Measurements from ENCODE around the gene MUC6. TPM values are rescaled to one million over a fixed set of nuclear protein-coding genes. Genes with fewer than 3 reads are reported as not detected.

Gene MUC6
- total and polyA plus RNA-seq, 10 of the 15 experiments (the other 5 are each of a cell fraction or from before 2014, with no cell fraction given), result 0.03 TPM; not detected in 8

DNA sequence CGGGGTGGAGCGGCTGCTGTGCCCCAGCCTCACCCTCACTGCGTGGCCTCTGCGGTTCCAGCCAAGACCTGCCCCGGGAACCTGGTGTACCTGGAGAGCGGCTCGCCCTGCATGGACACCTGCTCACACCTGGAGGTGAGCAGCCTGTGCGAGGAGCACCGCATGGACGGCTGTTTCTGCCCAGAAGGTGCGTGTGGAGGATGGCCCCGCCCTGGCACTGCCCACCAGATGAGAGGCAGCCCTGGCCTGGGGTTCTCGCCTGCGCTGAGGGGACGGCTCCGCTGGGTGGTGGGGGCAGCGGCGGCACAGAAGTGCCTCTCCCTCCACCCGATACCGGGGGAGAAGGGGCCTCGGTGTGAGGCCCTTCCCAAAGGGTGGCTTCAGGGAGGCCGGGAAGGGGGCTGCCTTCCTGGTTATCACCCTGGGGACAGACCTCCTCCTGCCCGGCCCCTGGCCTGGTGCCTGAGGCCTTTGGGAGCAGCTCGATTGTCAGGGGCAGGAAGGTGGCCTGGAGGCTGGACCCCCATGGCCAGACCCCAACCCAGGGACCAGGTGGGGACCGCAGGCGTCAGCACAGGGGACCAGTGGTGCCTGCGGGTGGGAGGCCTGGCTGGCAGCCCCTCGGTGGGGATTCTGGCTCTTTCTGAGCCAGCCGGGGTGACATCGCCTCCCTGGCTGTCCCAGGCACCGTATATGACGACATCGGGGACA is 45.2 kb upstream of the MUC6 start:
- WGBS (ENCODE audit: insufficient coverage, insufficient replicate concordance, low lambda C conversion rate, missing lambda C conversion rate), result 85% methylated on average over 31 of the region's 33 CpGs
- no peak for DNase-seq (ENCODE audit: low read depth, low spot score)
- CTCF ChIA-PET, result no interaction called here
- TF ChIP-seq, protein P1, sequence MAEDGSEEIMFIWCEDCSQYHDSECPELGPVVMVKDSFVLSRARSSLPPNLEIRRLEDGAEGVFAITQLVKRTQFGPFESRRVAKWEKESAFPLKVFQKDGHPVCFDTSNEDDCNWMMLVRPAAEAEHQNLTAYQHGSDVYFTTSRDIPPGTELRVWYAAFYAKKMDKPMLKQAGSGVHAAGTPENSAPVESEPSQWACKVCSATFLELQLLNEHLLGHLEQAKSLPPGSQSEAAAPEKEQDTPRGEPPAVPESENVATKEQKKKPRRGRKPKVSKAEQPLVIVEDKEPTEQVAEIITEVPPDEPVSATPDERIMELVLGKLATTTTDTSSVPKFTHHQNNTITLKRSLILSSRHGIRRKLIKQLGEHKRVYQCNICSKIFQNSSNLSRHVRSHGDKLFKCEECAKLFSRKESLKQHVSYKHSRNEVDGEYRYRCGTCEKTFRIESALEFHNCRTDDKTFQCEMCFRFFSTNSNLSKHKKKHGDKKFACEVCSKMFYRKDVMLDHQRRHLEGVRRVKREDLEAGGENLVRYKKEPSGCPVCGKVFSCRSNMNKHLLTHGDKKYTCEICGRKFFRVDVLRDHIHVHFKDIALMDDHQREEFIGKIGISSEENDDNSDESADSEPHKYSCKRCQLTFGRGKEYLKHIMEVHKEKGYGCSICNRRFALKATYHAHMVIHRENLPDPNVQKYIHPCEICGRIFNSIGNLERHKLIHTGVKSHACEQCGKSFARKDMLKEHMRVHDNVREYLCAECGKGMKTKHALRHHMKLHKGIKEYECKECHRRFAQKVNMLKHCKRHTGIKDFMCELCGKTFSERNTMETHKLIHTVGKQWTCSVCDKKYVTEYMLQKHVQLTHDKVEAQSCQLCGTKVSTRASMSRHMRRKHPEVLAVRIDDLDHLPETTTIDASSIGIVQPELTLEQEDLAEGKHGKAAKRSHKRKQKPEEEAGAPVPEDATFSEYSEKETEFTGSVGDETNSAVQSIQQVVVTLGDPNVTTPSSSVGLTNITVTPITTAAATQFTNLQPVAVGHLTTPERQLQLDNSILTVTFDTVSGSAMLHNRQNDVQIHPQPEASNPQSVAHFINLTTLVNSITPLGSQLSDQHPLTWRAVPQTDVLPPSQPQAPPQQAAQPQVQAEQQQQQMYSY (CRISPR knock-in tag; IDR thresholded peaks at IDR 0.05), result no peak
- TF ChIP-seq KLF5 (IDR thresholded peaks at IDR 0.05; ENCODE audit: partially characterized antibody) (no peak), KAT2A (conservative IDR thresholded peaks at IDR 0.05; ENCODE audit: control insufficient read depth, low read depth, low read length) (no peak), SMAD1 (IDR thresholded peaks at IDR 0.05; ENCODE audit: low read depth, partially characterized antibody) (no peak)
- no peak overlapping the region for H2AFZ ChIP-seq (ENCODE audit: control insufficient read depth, low read depth, low read length)
- FAIRE-seq, result no peak
- POLR2A ChIA-PET, result no interaction called here
- no peak for ATAC-seq
- BruUV-seq (replicated peaks), result no TSS peak
- no peaks in the 10 kb centered on the region for H3K27me3 ChIP-seq (replicated peaks in 1 of 2; ENCODE audit: control insufficient read depth in 2 of 2, insufficient read depth in 2 of 2, low read length in 1 of 2)
- no peaks in the 10 kb centered on the region for H3K4me1 ChIP-seq (ENCODE audit: control insufficient read depth, insufficient read depth, low read length)
- no peaks in the 10 kb centered on the region for H4K20me1 ChIP-seq (ENCODE audit: control insufficient read depth, insufficient read depth)
- no peak overlapping the region for H3K4me2 ChIP-seq (ENCODE audit: control insufficient read depth, insufficient read depth)
- SMC1A ChIA-PET (ENCODE audit: uncharacterized antibody, unreplicated experiment), result no interaction called here
- H3K36me3 ChIP-seq (ENCODE audit: control insufficient read depth in 2 of 2, insufficient read depth in 2 of 2, low read length in 1 of 2), result no peaks in the 10 kb centered on the region
- H3K9me3 ChIP-seq (replicated peaks; ENCODE audit: control insufficient read depth, insufficient read depth, low read length), result no peaks in the 10 kb centered on the region; the same call in 2 of the 3 replicates
- intact Hi-C loops (cut with micrococcal nuclease; ENCODE audit: unreplicated experiment) (no loop called here), in situ Hi-C loops (cut with MboI) (no loop called here)
- no peak overlapping the region for H3K9ac ChIP-seq (ENCODE audit: control insufficient read depth, insufficient read depth, low read length)
- H3K4me3 ChIP-seq, result no peak overlapping the region
- RAD21 ChIA-PET (ENCODE audit: unreplicated experiment), result no interaction called here
- no peak overlapping the region for H3K27ac ChIP-seq (ENCODE audit: control insufficient read depth, insufficient read depth)
- H3K79me2 ChIP-seq (ENCODE audit: control insufficient read depth, insufficient read depth, low read length), result no peaks in the 10 kb centered on the region
